HEK293T (cell line): ENCODE results near the gene HDAC10.

Experiments
- ARNT ChIP-seq: fragments of 450-650 bp; IDR thresholded peaks from 2 replicates; pipeline ENCODE4 v1.6.1; 2017; ENCODE audit warnings: mild to moderate bottlenecking
- BHLHE40 ChIP-seq: fragments of 450-650 bp; IDR thresholded peaks from 2 replicates; pipeline ENCODE4 v1.6.1; 2016; ENCODE audit warnings: mild to moderate bottlenecking, moderate library complexity, borderline replicate concordance
- CTBP1 ChIP-seq: fragments of 450-650 bp; IDR thresholded peaks from 2 replicates; pipeline ENCODE4 v1.6.1; 2016; ENCODE audit warnings: borderline replicate concordance
- ELF4 ChIP-seq: fragments of 450-650 bp; IDR thresholded peaks from 2 replicates; pipeline ENCODE4 v1.6.1; 2017; ENCODE audit warnings: antibody characterized with exemption
- FOXM1 ChIP-seq: fragments of 450-650 bp; IDR thresholded peaks from 2 replicates; pipeline ENCODE4 v1.6.1; 2017; ENCODE audit warnings: mild to moderate bottlenecking, borderline replicate concordance
- HDGF ChIP-seq: fragments of 450-650 bp; IDR thresholded peaks from 2 replicates; pipeline ENCODE4 v1.6.1; 2017; ENCODE audit warnings: antibody characterized with exemption, borderline replicate concordance
- L3MBTL2 ChIP-seq: fragments of 450-650 bp; conservative IDR thresholded peaks from 2 replicates; pipeline ENCODE4 v1.6.1; 2016; ENCODE audit warnings: mild to moderate bottlenecking
- LEF1 ChIP-seq: fragments of 450-650 bp; IDR thresholded peaks from 2 replicates; pipeline ENCODE4 v1.6.1; 2017; ENCODE audit warnings: mild to moderate bottlenecking, borderline replicate concordance
- SP1 ChIP-seq: fragments of 450-650 bp; IDR thresholded peaks from 2 replicates; pipeline ENCODE4 v1.6.1; 2017
- SUZ12 ChIP-seq: fragments of 450-650 bp; IDR thresholded peaks from 2 replicates; pipeline ENCODE4 v1.6.1; 2016; ENCODE audit warnings: mild to moderate bottlenecking
- ZNF384 ChIP-seq: fragments of 450-650 bp; IDR thresholded peaks from 2 replicates; pipeline ENCODE4 v1.6.1; 2016

DNA sequence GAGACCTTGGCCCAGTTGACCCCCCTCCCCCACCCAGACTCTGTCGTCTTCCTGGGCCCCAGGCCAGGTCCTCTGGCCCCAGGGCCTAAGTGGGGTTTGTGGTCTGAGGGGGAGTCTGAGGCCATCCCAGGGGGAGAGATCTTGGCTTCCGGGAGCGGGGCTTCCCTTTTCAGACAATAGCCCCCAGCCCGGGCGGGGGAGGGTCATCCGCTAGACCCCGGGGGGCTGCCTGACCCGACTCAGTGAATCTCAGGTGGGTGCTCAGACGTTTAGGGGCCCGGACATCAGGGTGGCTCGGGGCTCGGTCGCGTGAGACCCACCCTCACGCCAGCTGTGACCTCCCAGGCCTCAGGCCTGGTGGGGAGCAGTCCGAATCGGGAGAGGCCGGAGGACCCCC, 18.5 kb upstream of the HDAC10 start:
- TF ChIP-seq SP1 (no peak), SUZ12 (no peak), ARNT (no peak), ELF4 (no peak), BHLHE40 (no peak), CTBP1 (no peak), LEF1 (no peak), FOXM1 (no peak), ZNF384 (no peak), HDGF (no peak), L3MBTL2 (no peak)
